ENCODE measurements around the gene RNF225. TPM values are rescaled to one million over a fixed set of nuclear protein-coding genes. Genes with fewer than 3 reads are reported as not detected.

RNF225 gene
- total and polyA plus RNA-seq, 8 donors = not detected

DNA sequence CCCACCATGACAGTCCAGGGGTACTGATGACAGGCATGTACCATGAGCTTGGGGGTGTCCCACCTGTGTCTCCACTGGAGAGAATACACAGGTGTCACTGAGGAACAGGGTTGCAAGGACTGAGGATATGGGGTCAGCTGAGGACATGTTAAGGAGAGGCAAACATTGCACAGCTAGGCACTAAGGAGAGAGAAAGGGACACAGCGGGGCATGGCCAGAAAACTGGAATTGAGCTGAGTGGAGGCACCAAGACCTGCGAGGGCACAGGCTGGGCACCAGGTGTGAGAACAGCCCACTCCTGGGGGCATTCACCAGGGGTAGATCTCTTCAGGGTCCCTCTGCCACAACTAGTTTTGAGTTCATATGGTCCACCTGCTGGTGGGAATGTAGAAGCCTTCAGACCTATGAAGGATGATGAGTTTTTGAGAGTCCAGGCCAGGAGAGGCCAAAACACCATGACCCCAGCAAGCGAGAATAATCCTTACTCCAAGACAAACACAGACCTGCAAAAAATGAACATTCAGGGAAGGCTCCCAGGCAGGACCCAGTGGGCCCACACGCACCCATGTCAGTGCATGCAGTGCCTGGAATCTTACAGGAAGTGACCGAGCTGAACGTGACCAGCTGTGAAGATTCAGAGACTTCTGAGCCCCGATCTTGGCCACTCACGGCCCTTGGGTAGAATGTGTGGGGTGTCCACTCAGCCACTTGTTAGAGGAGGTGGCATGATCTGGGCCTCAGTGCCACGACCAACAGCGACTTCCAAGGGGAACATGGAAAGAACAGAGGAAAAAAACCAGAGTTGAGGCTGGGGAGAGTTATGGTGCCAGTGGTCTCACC lies 11.6 kb downstream of the RNF225 start:
- no peak overlapping the region for H3K27ac ChIP-seq
- DNase-seq (no peak), ATAC-seq (no peak), FAIRE-seq (no peak)
- H3K27me3 ChIP-seq = no peaks in the 10 kb centered on the region
- WGBS, 2 donors = 47 to 57% methylated on average over 10 of the region's 10 CpGs
- peak overlapping the region in 3 of 4 donors; percentile 89 to 98 (median 97) for H3K4me3 ChIP-seq
- peaks cover 0 to 13% (median 10%) of the 10 kb centered on the region in 3 donors for H3K4me1 ChIP-seq
- H3K36me3 ChIP-seq = no peaks in the 10 kb centered on the region
- TF ChIP-seq, protein P1, sequence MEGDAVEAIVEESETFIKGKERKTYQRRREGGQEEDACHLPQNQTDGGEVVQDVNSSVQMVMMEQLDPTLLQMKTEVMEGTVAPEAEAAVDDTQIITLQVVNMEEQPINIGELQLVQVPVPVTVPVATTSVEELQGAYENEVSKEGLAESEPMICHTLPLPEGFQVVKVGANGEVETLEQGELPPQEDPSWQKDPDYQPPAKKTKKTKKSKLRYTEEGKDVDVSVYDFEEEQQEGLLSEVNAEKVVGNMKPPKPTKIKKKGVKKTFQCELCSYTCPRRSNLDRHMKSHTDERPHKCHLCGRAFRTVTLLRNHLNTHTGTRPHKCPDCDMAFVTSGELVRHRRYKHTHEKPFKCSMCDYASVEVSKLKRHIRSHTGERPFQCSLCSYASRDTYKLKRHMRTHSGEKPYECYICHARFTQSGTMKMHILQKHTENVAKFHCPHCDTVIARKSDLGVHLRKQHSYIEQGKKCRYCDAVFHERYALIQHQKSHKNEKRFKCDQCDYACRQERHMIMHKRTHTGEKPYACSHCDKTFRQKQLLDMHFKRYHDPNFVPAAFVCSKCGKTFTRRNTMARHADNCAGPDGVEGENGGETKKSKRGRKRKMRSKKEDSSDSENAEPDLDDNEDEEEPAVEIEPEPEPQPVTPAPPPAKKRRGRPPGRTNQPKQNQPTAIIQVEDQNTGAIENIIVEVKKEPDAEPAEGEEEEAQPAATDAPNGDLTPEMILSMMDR (IDR thresholded peaks at IDR 0.05) = no peak
- intact Hi-C loops (cut with DNase I) = no loop called here
- H3K9me3 ChIP-seq = no peaks in the 10 kb centered on the region

DNA sequence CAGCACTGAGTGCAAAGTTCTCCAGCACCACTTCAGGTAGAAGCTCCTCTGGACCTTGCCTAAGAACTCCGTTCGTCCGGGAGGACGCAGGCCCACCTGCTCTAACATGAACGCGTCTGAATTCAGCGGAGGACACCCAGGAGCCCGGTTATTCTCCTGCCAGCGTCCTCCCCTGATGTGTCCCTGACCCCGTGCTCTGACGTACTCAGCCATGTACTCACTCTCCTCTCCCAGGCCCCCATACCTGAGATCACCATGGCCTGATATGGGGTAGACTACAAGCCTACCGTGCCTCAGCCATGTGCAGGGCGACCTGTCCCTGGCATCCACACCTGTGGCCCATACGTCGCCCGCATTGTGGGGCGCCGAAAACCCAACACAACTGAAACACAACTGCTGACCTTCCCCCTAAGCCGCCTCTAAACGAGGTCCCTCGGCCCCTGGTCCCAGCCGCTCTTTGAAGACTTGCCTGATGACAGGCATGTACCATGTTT lies 12.2 kb downstream of the RNF225 start:
- WGBS, 2 donors = 6 to 8% methylated on average over 22 of the region's 22 CpGs
- H3K27me3 ChIP-seq = no peaks in the 10 kb centered on the region
- peak overlapping the region; percentile 89 to 98 (median 96) for H3K4me3 ChIP-seq
- H3K27ac ChIP-seq = peak overlapping the region; percentile 58 to 77 (median 69)
- no peaks in the 10 kb centered on the region for H3K9me3 ChIP-seq
- intact Hi-C loops (cut with DNase I) = no loop called here
- FAIRE-seq = no peak
- TF ChIP-seq, protein P1 (IDR thresholded peaks at IDR 0.05) = no peak
- H3K4me1 ChIP-seq = peaks cover 0 to 12% (median 8%) of the 10 kb centered on the region in 3 donors
- no peaks in the 10 kb centered on the region for H3K36me3 ChIP-seq
- ATAC-seq = peak; percentile 3 to 23 (median 9)
- DNase-seq = peak in 1 of 6 donors; percentile 48

DNA sequence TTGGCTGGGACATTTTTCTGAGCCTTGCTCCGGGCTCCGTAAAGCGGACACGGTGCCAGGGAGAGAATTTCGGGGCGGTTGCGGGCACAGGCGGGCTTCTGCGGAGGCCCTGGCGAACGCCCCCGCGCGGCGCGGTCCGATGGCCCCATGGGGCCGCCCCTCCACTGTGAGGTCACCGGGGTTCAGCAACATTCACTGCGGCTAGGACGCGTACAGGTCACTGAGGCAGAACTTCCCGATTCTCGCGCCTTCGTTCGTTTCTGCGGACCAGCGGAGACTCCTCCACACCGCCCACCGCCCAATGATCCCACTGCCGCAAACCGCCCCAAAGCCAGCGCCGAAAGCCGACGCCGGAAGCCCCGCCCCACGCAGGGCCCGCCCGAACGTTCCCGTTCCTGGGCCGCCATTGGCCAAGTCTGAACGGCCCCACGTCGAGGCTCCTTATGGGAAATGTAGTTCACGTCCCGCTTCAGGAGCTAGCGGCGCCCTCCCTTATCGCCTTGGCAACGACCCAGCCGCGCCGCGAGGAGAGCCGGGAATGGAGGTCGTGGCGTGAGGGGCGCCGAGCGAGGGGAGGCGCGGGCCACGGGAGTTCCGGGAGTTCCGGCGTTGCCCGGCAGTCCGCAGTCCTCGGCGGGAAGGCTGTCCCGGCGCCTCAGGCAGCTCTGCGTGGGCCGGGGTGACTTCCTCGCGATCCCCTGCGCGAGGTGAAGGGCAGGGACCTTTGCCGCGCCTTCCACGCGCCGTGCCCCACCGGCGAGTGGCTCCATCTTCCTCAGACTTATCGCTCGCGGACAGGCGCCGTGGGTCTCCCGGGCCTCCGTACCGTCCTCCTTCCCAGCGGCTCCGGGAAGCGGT lies 12.9 kb downstream of the RNF225 start, which contains the start of gene ZNF584:
TSS of gene ZNF584 (plus strand) at position 498 of the 858 bp plus-strand sequence. CDS start 499 bp downstream, outside the sequence.
- H3K4me1 ChIP-seq = peaks cover 0 to 12% (median 8%) of the 10 kb centered on the region in 3 donors
- ATAC-seq (peak; percentile 97 to 99 (median 98)), DNase-seq (peak; percentile 93 to 97 (median 95)), FAIRE-seq (no peak)
- H3K9me3 ChIP-seq = no peaks in the 10 kb centered on the region
- intact Hi-C loops (cut with DNase I) = no loop called here
- WGBS, 2 donors = 0 to 1% methylated on average over 96 to 100 of the region's 100 CpGs
- TF ChIP-seq, protein P1 (IDR thresholded peaks at IDR 0.05) = no peak
- H3K36me3 ChIP-seq = no peaks in the 10 kb centered on the region
- H3K27ac ChIP-seq = peak within 1 kb of the TSS; percentile 58 to 77 (median 69)
- no peaks in the 10 kb centered on the region for H3K27me3 ChIP-seq
- H3K4me3 ChIP-seq = peak within 1 kb of the TSS; percentile 89 to 98 (median 96)

DNA sequence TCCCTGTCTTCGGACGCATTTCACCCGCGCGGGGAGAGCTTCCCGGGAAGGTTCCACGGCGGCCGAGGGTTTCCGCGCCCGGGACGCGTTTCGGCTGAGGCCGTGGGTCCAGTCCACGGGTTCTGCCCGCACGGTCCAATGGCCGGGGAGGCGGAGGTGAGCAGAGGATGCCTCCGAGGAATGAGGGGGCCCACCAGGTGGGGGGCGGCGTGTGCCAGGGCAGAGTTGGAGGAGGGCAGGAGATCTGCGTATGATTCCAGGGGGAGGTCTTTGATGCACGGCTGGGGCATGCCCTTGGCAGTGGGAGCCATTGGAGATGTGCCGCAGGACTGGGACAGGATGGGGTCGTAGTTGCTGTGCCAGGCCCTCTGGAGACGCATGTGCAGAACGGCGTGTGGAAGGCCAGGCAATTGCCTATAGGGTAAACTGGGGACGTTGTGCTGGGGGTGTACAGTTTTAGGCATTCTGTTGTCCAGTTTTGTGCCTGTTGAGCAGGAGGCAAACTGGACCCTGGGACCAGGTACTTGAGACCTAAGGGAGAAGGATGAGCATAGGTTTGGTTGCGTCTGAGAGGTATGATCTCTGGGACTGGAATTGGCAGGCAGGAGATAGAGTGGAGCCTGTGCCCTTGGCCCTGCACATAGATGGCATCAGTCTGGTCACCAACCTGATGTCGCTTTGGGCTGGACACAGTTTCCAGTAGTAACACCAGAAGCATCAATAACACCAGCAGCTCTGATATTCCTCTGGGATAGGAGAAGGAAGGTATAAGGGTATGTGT lies 13.7 kb downstream of the RNF225 start:
- intact Hi-C loops (cut with DNase I) = no loop called here
- TF ChIP-seq, protein P1 (IDR thresholded peaks at IDR 0.05) = no peak
- H3K4me3 ChIP-seq = peak overlapping the region; percentile 89 to 98 (median 96)
- FAIRE-seq (no peak), ATAC-seq (peak; percentile 15 to 40 (median 30)), DNase-seq (peak in 2 of 6 donors; percentile 72 to 76)
- H3K27me3 ChIP-seq = no peaks in the 10 kb centered on the region
- no peaks in the 10 kb centered on the region for H3K36me3 ChIP-seq
- WGBS, 2 donors = 1 to 3% methylated on average over 33 to 34 of the region's 34 CpGs
- H3K4me1 ChIP-seq = peaks cover 0 to 12% (median 8%) of the 10 kb centered on the region in 3 donors
- no peaks in the 10 kb centered on the region for H3K9me3 ChIP-seq
- peak overlapping the region; percentile 58 to 77 (median 69) for H3K27ac ChIP-seq

Data from pancreas (tissue), 10 donors.